ENCODE results near the gene PPEF2. TPM values are rescaled to one million over a fixed set of nuclear protein-coding genes. Genes with fewer than 3 reads are reported as not detected.

PPEF2 gene
- polyA plus RNA-seq, 1 experiment = not detected

GRCh38 chr4:75904076-75904475, 1.8 kb upstream of the PPEF2 start:
- Histone ChIP-seq H3K27ac (ENCODE audit: low read depth, low read length) (no peak overlapping the region), H3K4me3 (ENCODE audit: low read depth, low read length) (no peak overlapping the region), H3K27me3 (ENCODE audit: control insufficient read depth, insufficient read depth, low read length) (peaks cover 12% of the 10 kb centered on the region), H3K9me3 (ENCODE audit: control insufficient read depth, insufficient read depth, low read length) (no peaks in the 10 kb centered on the region)
- DNase-seq (ENCODE audit: low read depth, low spot score) = no peak
- POLR2A ChIA-PET = no interaction called here
- TF ChIP-seq CTCF (IDR thresholded peaks at IDR 0.05; ENCODE audit: low read depth, low read length) = no peak
- CTCF ChIA-PET = interaction anchor here (1.2 to 2.4 kb wide), 3 partner anchors 9 to 92 kb away, joined by 3 to 27 read pairs (median 16); no protein-coding TSS in a partner anchor

GRCh38 chr4:75898536-75898935, 3.7 kb downstream of the PPEF2 start:
- ChIA-PET CTCF (interaction anchor here (0.7 to 0.8 kb wide), 2 partner anchors 18 to 42 kb away, joined by 3 read pairs; partner anchors contain the start of gene NAAA), POLR2A (no interaction called here)
- Histone ChIP-seq H3K27me3 (ENCODE audit: control insufficient read depth, insufficient read depth, low read length) (peaks cover 14% of the 10 kb centered on the region), H3K9me3 (ENCODE audit: control insufficient read depth, insufficient read depth, low read length) (no peaks in the 10 kb centered on the region), H3K4me3 (ENCODE audit: low read depth, low read length) (no peak overlapping the region), H3K27ac (ENCODE audit: low read depth, low read length) (no peak overlapping the region)
- TF ChIP-seq CTCF (IDR thresholded peaks at IDR 0.05; ENCODE audit: low read depth, low read length) = no peak
- no peak for DNase-seq (ENCODE audit: low read depth, low spot score)

GRCh38 chr4:75895744-75896314, 6.4 kb downstream of the PPEF2 start:
- Histone ChIP-seq H3K9me3 (ENCODE audit: control insufficient read depth, insufficient read depth, low read length) (no peaks in the 10 kb centered on the region), H3K4me3 (ENCODE audit: low read depth, low read length) (no peak overlapping the region), H3K27ac (ENCODE audit: low read depth, low read length) (no peak overlapping the region), H3K27me3 (ENCODE audit: control insufficient read depth, insufficient read depth, low read length) (peaks cover 8% of the 10 kb centered on the region)
- POLR2A ChIA-PET = interaction anchor here (0.6 kb wide), 1 partner anchor 163 kb away, joined by 3 read pairs; no protein-coding TSS in a partner anchor
- no peak for DNase-seq (ENCODE audit: low read depth, low spot score)
- CTCF ChIA-PET = interaction anchor here (0.7 to 3.9 kb wide), 33 partner anchors 8 to 1289 kb away, joined by 3 to 34 read pairs (median 4); partner anchors contain the start of genes SDAD1 and USO1
- peak; percentile 65 for TF ChIP-seq CTCF (IDR thresholded peaks at IDR 0.05; ENCODE audit: low read depth, low read length)

GRCh38 chr4:75892508-75892907, 9.7 kb downstream of the PPEF2 start:
- Histone ChIP-seq H3K27me3 (ENCODE audit: control insufficient read depth, insufficient read depth, low read length) (peaks cover 15% of the 10 kb centered on the region), H3K4me3 (ENCODE audit: low read depth, low read length) (no peak overlapping the region), H3K9me3 (ENCODE audit: control insufficient read depth, insufficient read depth, low read length) (no peaks in the 10 kb centered on the region), H3K27ac (ENCODE audit: low read depth, low read length) (no peak overlapping the region)
- ChIA-PET POLR2A (no interaction called here), CTCF (interaction anchor here (0.7 to 1.4 kb wide), 2 partner anchors 11 to 45 kb away, joined by 3 to 4 read pairs; no protein-coding TSS in a partner anchor)
- peak; percentile 23; the same call in 1 of the 2 replicates for TF ChIP-seq CTCF (IDR thresholded peaks at IDR 0.05; ENCODE audit: low read depth, low read length)
- DNase-seq (ENCODE audit: low read depth, low spot score) = no peak

- H3K27ac ChIP-seq (ENCODE audit: low read depth, low read length) = no peak overlapping the region
- no peak for TF ChIP-seq CTCF (IDR thresholded peaks at IDR 0.05; ENCODE audit: low read depth, low read length)
- ChIA-PET CTCF (no interaction called here), POLR2A (no interaction called here)
- DNase-seq (ENCODE audit: low read depth, low spot score) = no peak
- peaks cover 15% of the 10 kb centered on the region for H3K27me3 ChIP-seq (ENCODE audit: control insufficient read depth, insufficient read depth, low read length)
- H3K9me3 ChIP-seq (ENCODE audit: control insufficient read depth, insufficient read depth, low read length) = no peaks in the 10 kb centered on the region
- H3K4me3 ChIP-seq (ENCODE audit: low read depth, low read length) = no peak overlapping the region
Measured at GRCh38 chr4:75891611-75892010, 10.6 kb downstream of the PPEF2 start.

All from AG04450 (cell line).